ENCODE data around the gene DMBT1. TPM values are rescaled to one million over a fixed set of nuclear protein-coding genes. Genes with fewer than 3 reads are reported as not detected.

DMBT1 gene
- total RNA-seq, 1 experiment from 2014 or later: 0.13 TPM

DNA sequence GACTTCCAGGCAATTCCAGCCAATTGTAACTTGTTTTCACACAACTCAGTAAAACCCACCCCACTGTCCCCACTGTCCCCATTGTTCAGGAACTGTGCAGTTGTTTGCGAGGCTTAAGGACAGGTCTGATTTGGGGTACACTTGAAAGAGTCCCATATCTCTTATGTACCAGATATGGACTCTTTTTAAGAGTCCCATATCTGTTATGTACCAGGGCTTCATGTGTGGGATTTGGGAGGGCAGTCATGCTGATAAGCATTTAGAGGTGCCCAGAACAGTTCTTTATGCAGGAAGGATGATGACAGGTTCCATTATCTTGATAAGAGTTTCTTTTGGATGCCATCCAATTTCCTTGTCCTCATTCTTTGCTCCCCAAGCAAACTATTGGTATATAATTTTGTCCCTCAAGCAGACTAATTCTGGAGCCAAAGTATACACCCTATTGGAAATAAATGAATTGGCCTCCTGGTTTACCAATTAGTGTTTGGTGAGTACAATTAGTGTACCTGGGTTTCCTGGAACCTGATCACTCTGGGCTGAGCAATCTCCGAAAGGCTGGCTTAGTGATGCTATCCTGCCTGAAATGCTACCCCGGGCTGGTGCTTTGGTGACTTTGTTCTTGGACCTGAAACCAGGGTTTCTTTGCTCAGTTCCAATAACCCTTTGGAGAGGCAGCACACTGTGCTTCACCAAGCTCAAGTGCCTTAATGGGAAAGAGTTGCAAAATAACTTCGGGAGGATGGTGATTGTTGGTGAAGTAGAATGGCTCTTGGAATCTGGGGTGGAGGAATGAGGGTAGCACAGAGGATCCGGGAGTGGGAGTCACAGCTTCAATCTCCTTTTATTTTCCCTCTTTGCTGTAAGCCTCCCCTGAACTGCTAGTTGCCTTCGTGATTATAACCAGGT lies 6.2 kb upstream of the DMBT1 start:
- TF ChIP-seq GTF2I (CRISPR knock-in tag; conservative IDR thresholded peaks at IDR 0.05): no peak
- no peak for TF ChIP-seq SP1 (CRISPR knock-in tag; conservative IDR thresholded peaks at IDR 0.05)
- TF ChIP-seq ATF1 (CRISPR knock-in tag; IDR thresholded peaks at IDR 0.05): no peak
- TF ChIP-seq FOXJ3 (CRISPR knock-in tag; IDR thresholded peaks at IDR 0.05; ENCODE audit: borderline replicate concordance): no peak
- TF ChIP-seq CBFB (CRISPR knock-in tag; IDR thresholded peaks at IDR 0.05; ENCODE audit: low read depth): no peak
- no peak for TF ChIP-seq ZNF121 (CRISPR knock-in tag; IDR thresholded peaks at IDR 0.05)
- TF ChIP-seq, protein P1, sequence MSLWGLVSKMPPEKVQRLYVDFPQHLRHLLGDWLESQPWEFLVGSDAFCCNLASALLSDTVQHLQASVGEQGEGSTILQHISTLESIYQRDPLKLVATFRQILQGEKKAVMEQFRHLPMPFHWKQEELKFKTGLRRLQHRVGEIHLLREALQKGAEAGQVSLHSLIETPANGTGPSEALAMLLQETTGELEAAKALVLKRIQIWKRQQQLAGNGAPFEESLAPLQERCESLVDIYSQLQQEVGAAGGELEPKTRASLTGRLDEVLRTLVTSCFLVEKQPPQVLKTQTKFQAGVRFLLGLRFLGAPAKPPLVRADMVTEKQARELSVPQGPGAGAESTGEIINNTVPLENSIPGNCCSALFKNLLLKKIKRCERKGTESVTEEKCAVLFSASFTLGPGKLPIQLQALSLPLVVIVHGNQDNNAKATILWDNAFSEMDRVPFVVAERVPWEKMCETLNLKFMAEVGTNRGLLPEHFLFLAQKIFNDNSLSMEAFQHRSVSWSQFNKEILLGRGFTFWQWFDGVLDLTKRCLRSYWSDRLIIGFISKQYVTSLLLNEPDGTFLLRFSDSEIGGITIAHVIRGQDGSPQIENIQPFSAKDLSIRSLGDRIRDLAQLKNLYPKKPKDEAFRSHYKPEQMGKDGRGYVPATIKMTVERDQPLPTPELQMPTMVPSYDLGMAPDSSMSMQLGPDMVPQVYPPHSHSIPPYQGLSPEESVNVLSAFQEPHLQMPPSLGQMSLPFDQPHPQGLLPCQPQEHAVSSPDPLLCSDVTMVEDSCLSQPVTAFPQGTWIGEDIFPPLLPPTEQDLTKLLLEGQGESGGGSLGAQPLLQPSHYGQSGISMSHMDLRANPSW (CRISPR knock-in tag; conservative IDR thresholded peaks at IDR 0.05; ENCODE audit: low read depth): no peak
- TF ChIP-seq, protein P2, sequence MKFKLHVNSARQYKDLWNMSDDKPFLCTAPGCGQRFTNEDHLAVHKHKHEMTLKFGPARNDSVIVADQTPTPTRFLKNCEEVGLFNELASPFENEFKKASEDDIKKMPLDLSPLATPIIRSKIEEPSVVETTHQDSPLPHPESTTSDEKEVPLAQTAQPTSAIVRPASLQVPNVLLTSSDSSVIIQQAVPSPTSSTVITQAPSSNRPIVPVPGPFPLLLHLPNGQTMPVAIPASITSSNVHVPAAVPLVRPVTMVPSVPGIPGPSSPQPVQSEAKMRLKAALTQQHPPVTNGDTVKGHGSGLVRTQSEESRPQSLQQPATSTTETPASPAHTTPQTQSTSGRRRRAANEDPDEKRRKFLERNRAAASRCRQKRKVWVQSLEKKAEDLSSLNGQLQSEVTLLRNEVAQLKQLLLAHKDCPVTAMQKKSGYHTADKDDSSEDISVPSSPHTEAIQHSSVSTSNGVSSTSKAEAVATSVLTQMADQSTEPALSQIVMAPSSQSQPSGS (CRISPR knock-in tag; IDR thresholded peaks at IDR 0.05; ENCODE audit: borderline replicate concordance, low read depth): no peak
- no peak for TF ChIP-seq RORB (CRISPR knock-in tag; IDR thresholded peaks at IDR 0.05)
- no peak for TF ChIP-seq FOXP1 (CRISPR knock-in tag; IDR thresholded peaks at IDR 0.05; ENCODE audit: borderline replicate concordance)
- TF ChIP-seq ZNF317 (CRISPR knock-in tag; IDR thresholded peaks at IDR 0.05; ENCODE audit: borderline replicate concordance, low read depth): no peak
- Mint-ChIP-seq H3K27ac (no peak overlapping the region), H3K36me3 (no peaks in the 10 kb centered on the region), H3K27me3 (ENCODE audit: low read depth) (no peaks in the 10 kb centered on the region; the same call in 1 of the 2 replicates), H3K9me3 (no peaks in the 10 kb centered on the region), H3K4me3 (no peak overlapping the region), H3K4me1 (peaks cover 11% of the 10 kb centered on the region)
- ChIA-PET CTCF (no interaction called here), POLR2A (no interaction called here)
- ATAC-seq (no peak), DNase-seq (ENCODE audit: low spot score) (no peak)

DNA sequence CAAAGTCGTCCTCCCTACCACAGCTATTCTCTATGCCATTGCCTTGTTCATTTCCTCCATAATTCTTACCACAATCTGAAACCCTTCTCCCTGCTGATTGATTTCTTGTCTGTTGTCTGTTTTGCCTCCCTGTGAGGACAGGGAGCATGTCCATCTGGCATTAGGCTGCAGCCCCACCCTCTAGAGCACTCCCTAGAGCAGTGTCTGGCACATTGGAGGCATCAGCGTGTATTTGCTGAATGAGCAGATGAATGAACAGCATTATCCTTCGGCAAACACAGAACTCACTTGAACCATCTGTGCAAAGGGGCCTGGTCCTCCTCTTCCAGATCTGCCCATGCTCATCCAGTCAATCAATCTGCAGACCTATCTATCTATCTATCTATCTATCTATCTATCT lies 5.1 kb upstream of the DMBT1 start:
- Mint-ChIP-seq H3K27me3 (ENCODE audit: low read depth) (no peaks in the 10 kb centered on the region; the same call in 1 of the 2 replicates), H3K27ac (no peak overlapping the region), H3K4me1 (peaks cover 11% of the 10 kb centered on the region), H3K9me3 (no peaks in the 10 kb centered on the region), H3K4me3 (no peak overlapping the region), H3K36me3 (no peaks in the 10 kb centered on the region)
- ATAC-seq: no peak
- DNase-seq (ENCODE audit: low spot score): no peak
- CTCF ChIA-PET: no interaction called here
- POLR2A ChIA-PET: no interaction called here
- TF ChIP-seq ZNF232 (CRISPR knock-in tag; IDR thresholded peaks at IDR 0.05): no peak
- TF ChIP-seq, protein P3, sequence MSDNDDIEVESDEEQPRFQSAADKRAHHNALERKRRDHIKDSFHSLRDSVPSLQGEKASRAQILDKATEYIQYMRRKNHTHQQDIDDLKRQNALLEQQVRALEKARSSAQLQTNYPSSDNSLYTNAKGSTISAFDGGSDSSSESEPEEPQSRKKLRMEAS (CRISPR knock-in tag; IDR thresholded peaks at IDR 0.05): no peak
- TF ChIP-seq, protein P4, sequence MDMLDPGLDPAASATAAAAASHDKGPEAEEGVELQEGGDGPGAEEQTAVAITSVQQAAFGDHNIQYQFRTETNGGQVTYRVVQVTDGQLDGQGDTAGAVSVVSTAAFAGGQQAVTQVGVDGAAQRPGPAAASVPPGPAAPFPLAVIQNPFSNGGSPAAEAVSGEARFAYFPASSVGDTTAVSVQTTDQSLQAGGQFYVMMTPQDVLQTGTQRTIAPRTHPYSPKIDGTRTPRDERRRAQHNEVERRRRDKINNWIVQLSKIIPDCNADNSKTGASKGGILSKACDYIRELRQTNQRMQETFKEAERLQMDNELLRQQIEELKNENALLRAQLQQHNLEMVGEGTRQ (CRISPR knock-in tag; IDR thresholded peaks at IDR 0.05): no peak

DNA sequence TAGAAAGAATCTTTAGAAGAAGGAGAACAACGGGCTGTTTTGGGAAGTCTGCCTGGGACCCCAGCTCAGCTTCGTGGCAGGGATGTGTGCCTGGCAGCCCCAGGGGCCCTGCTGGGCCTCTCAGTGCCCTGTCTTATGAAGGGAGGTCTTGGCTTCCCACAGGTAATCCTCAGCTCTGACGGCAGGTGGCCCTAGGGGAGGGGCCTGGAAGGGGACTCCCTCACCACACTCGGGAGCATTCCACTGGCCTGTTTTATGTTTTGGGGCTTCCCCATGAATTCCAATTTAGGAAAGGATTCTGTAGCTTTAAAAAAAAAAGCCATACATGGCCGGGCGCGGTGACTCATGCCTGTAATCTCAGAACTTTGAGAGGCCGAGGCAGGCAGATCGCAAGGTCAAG lies 3.0 kb upstream of the DMBT1 start:
- TF ChIP-seq, protein P1 (CRISPR knock-in tag; conservative IDR thresholded peaks at IDR 0.05; ENCODE audit: low read depth): no peak
- TF ChIP-seq SOX15 (CRISPR knock-in tag; IDR thresholded peaks at IDR 0.05): no peak
- peak; percentile 83 for TF ChIP-seq ZNF423 (CRISPR knock-in tag; IDR thresholded peaks at IDR 0.05)
- peak; percentile 30 for DNase-seq (ENCODE audit: low spot score)
- peak; percentile 88 for ATAC-seq
- Mint-ChIP-seq H3K27ac (no peak overlapping the region), H3K36me3 (no peaks in the 10 kb centered on the region), H3K4me1 (peaks cover 20% of the 10 kb centered on the region), H3K9me3 (no peaks in the 10 kb centered on the region), H3K27me3 (ENCODE audit: low read depth) (no peaks in the 10 kb centered on the region; the same call in 1 of the 2 replicates), H3K4me3 (no peak overlapping the region)
- POLR2A ChIA-PET: no interaction called here
- CTCF ChIA-PET: interaction anchor here (0.5 to 2.0 kb wide), 5 partner anchors 8 to 258 kb away, joined by 3 to 13 read pairs (median 4); no protein-coding TSS in a partner anchor
